Astrocyte of the spinal cord (primary cell): Measurements from ENCODE around the gene MEIOB.
A peak's percentile ranks its signal among the peaks of the same experiment; 100 is the strongest.

Source experiments
- DNase-seq: peaks from one replicate; pipeline ENCODE4 v3.0.0; 2011; ENCODE audit warnings: low read depth, low spot score
- H3K4me3 ChIP-seq: 2 replicates; pipeline ENCODE4 v1.5.1; 2011; ENCODE audit warnings: low read depth, mild to moderate bottlenecking, low read length, moderate library complexity
- CTCF ChIP-seq: IDR thresholded peaks from 2 replicates; pipeline ENCODE4 v1.5.1; 2012; ENCODE audit warnings: low read depth, mild to moderate bottlenecking, low read length, inconsistent platforms
- in situ Hi-C: cut with HindIII; loops from 2 replicates; pipeline ENCODE4 v1.10.0; 2017; ENCODE audit warnings: low sequenced_read_pairs

MEIOB gene

GRCh38 chr16:1831186-1832075, 40.5 kb downstream of the MEIOB start:
- no peak for DNase-seq
- in situ Hi-C loops: no loop called here
- TF ChIP-seq CTCF: no peak
- no peak overlapping the region for H3K4me3 ChIP-seq

- no peak for DNase-seq
- in situ Hi-C loops: no loop called here
- TF ChIP-seq CTCF: no peak
- no peak overlapping the region for H3K4me3 ChIP-seq
Measured at GRCh38 chr16:1830213-1830612, 41.8 kb downstream of the MEIOB start.

DNA sequence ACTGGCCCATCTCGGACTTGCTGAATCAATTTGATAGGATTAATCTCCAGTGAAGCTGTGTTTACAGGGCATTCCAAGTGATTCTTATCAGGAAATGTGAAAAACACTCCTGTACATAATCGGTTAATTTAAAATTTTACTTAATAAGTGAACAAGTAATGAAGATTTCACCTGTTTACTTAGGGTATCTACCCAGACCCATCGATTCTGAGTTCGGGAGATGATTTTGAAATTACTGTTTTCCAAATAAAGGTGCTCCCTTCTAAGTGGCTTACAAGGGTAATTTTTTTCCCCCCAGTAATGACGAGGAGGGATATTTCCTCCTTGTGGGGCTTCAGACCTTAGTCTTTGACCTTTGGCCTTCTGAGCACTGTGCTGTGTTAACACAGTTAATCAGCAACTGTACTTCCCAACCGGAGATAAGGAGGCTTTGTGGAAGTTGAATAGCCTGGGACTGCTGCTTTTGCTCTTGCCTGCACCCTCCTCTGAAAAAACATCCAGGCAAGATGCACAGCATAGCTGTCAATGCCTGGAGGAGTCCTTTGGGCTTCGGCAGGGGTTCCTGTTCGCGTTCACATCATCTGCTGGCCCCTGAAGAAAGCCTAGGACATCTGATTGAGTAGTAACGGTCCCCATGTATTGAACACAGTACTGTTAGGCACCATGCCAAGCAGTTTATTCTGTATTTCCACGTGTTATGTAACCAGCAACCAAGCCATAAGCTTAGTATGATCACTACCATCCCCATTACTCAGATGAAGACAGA, 43.1 kb downstream of the MEIOB start:
- no peak overlapping the region for H3K4me3 ChIP-seq
- in situ Hi-C loops: no loop called here
- no peak for TF ChIP-seq CTCF
- no peak for DNase-seq

DNA sequence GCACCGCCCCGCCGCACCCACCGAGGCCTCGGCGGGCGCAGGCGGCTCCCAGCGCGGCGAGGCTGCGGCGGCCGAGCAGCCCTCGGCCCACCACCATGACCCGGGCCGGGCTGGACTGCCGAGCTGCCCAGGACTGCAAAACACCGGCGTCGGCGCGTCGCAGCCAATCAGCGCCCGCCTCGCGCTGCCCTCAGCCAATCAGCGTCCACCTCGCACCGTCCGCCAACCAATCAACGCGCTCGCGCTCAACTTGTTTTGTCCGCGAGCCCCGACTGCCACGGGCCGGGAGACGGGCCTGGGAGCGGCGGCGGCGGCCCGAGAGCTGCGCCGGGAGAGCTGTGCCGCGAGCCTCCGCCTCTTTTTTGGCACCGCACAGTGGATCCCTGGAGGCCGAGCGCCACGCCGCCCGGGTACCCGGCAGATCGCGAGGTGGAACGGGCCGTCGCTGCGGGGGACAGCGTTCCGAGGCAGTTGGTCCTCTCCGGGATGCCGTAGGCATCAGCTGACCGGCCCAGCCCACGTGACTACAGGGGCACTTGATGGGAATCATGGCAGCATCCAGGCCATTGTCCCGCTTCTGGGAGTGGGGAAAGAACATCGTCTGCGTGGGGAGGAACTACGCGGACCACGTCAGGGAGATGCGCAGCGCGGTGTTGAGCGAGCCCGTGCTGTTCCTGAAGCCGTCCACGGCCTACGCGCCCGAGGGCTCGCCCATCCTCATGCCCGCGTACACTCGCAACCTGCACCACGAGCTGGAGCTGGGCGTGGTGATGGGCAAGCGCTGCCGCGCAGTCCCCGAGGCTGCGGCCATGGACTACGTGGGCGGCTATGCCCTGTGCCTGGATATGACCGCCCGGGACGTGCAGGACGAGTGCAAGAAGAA, 45.0 kb downstream of the MEIOB start, which contains the start of the genes FAHD1 and HAGH:
TSS of gene FAHD1 (plus strand) at position 516 of the 883 bp plus-strand sequence. CDS start at position 549, 33 bp downstream.
TSS of gene HAGH (minus strand) at position 135 of the 883 bp plus-strand sequence. CDS start at position 97, 38 bp downstream.
- in situ Hi-C loops: no loop called here
- TF ChIP-seq CTCF: no peak
- peak; percentile 97 for DNase-seq
- H3K4me3 ChIP-seq: peak within 1 kb of the TSS; percentile 89

- in situ Hi-C loops: no loop called here
- no peak for TF ChIP-seq CTCF
- peak overlapping the region; percentile 89 for H3K4me3 ChIP-seq
- DNase-seq: no peak
Measured at GRCh38 chr16:1825864-1826690, 45.9 kb downstream of the MEIOB start.
